Activated CD4-positive, alpha-beta T cell treated with anti-CD3 and anti-CD28 coated beads, Interleukin-10, Interleukin-2, amounts not matched to agents 100 ng/mL and 50 ng/mL, durations not matched to agents 16 hours and 8 hours (primary cell): ENCODE results near the gene ACOT7.

ENCODE experiments used
- DNase-seq: peaks from one replicate; pipeline ENCODE4 v3.0.0-alpha.2; 2020

The ACOT7 gene

DNA sequence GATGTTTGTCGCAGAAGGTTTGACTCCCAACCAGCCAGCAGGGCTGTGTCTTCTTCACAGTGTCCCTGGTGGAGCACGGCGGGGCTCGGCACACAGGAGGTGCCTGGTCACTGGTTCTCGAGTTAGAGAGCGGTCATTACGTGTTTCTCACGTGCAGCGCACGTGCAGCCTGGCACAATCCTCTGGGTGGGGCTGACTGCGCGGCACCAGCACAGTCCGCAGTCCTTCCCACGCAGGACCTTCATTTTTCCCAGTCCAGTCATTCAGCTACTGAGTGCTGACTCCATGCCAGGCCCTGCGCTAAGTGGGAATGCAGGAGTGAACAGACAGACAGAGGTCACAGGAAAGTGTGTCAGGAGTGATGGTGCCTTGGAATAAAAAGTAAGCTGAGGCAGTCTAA, 86.5 kb downstream of the ACOT7 start:
- DNase-seq, result no peak

DNA sequence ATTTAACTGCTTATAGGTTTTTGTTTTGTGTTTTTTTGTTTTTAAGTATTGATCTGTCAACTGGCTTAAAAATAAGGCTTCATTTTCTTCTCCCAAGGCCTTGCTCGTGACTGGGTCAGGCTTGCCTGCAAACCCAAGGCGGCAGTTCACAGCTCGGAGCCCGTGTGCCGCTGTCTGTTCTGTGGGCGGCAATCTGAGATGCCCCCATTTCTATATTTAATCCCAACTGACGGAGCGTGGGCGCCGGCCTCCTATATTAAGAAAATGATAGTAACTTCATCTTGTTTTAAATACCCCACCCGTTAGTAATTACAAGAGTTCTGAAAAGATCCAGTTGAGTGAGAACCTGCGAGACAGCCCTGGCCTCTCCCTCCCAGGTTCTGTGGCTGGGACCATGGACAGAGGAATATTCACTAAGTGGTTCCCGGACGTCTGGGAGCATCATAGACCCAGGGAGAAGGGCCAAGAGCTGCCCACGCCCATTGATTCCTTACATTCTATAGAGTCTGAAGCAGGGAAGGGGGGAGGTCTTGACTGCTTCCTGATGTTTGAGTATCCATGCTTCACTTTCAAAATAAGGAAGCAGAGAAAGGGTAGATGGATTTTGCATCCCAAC, 90.1 kb downstream of the ACOT7 start:
- no peak for DNase-seq

DNA sequence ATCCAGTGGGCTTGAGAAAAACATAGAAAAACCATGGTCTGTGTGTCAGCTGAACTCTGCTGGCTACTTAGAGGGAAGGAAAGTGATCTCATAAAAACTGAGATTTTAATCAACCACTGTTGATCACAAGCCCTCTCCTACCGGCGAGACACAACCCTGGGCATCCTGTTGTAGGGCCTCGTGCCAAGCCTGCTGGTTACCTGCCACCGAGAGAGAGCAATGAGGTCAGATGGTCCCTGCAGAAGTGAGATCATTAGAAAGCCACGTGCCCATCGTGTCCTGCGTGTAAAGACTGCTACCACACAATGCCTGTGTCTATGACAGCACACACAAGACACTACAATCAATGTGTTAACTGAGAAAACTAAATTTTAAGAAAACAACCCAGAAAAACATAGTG, 91.0 kb downstream of the ACOT7 start:
- no peak for DNase-seq

- no peak for DNase-seq
These were observed 92.0 kb downstream of the ACOT7 start for GRCh38 chr1:6301526-6301925.

DNA sequence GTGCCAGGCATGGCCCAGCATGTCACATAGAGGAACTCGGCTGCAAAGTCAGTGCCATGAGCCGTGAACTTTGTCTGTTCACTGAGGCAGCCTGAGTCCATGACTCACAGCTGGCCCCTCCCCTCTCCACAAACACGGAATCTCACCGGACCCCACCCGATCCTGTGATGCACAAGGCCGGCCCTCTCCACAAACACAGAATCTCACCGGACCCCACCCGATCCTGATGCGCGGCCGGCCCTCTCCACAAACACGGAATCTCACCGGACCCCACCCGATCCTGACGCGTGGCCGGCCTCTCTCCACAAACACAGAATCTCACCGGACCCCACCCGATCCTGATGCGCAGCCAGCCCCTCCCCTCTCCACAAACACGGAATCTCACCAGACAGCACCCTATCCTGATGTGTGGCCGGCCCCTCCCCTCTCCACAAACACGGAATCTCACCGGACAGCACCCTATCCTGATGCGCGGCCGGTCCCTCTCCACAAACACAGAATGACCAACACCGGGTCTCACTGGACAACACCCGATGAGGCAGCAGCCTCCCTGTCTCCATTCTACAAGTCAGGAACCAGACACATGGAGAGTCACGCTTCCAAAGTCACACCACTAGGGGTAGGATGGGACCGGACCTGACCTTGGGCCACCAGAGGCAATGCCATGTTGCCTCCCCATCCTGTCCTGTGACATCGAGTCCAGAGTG, 93.1 kb downstream of the ACOT7 start:
- no peak for DNase-seq

- no peak for DNase-seq
These were observed 93.9 kb downstream of the ACOT7 start for GRCh38 chr1:6299557-6300165.

- DNase-seq, result no peak
These were observed 94.6 kb downstream of the ACOT7 start for GRCh38 chr1:6298940-6299465.

DNA sequence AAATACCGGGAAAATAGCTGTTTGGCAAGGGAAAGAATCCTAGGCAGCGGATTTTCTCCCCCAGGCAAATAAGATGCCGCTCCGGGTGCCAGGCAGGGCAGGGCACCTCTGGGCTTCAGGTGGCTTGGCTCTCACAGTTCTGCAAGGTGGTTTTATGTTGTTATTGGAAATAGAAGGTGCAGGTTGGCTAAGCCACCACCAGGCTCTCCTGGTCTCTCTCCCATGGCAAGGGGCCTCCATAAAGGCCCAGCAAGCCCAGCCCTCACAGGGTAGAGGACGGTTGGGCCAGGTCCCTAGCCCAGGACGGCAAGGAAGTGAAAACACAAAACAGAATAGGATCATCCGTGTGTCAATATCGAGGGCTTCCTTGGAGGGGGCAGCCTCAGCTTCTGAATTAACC, 95.0 kb downstream of the ACOT7 start:
- DNase-seq, result no peak

DNA sequence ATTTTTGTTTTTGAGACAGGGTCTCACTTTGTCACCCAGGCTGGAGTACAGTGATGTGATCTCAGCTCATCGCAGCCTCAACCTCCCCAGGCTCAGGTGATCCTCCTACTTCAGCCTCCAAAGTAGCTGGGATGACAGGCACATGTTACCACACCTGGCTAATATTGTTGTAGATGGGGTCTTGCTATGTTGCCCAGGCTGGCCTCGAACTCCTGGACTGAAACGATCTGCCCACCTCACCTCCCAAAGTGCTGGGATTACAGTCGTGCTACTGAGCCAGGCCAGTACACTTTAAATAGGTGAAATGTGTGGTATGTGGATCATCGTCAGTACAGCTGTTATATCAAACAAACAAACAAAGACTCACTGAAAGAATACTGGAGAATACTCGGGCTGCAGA, 97.7 kb downstream of the ACOT7 start:
- DNase-seq, result no peak

GRCh38 chr1:6294890-6295556, 98.5 kb downstream of the ACOT7 start:
- DNase-seq, result no peak

DNA sequence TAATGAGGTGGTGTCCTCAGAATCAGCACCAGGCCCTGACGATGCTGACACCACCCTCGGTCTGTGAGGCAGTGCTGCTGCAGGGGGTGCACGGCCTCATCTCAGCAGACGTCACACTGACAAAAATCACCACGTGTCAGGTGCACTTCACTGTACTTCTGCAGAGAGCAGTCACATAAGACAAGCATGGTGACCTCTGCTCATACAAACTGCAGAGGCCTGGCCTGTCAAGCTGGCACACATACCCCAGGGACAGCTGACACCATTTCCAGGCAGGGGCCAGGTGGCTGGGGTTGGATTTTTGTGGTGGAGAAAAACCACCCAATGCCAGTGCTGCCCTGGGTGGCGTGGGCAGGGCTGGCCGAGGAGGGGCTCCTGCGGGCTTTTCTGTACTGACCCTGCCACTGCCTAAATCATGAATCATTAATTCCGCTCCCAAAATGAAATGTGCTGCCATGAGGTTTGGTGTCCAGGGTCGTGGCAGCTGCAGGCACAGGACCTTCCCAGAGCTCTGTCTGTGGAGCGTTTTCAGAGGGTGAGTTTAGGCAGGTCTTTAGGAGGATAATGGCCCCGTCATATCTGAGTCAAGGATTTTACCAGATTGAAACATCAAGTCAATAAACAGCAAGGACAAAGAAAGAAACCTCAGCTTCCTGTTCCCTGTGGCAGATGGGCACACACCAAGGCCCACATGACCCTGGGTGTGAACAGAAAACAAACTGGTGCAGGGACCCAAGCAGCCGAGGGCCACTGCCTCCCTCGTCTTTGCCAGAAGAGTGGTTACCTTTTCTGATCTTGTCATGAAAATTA, 99.3 kb downstream of the ACOT7 start:
- no peak for DNase-seq

DNA sequence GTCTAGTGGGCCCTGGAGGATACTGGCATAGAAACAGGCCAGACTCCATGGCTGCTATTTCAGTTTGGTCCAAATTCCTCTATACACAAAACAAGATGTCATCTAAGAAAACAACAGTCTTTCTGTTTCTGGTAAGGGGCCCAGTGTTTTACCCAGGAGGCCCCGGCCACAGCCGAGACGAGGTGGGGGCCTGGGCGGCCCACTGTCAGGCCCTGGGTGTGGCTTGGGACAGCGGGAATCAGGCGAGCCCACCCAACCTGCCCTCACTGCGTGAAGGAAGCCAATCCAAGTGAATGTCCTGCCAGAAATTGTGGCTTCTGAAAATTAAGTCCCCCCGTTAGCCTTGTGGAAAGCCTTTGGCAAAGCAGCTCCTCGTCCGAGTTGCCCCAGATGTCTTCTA, 101.5 kb downstream of the ACOT7 start:
- DNase-seq, result no peak

- no peak for DNase-seq
These were observed 104.9 kb downstream of the ACOT7 start for GRCh38 chr1:6288665-6289064.

DNA sequence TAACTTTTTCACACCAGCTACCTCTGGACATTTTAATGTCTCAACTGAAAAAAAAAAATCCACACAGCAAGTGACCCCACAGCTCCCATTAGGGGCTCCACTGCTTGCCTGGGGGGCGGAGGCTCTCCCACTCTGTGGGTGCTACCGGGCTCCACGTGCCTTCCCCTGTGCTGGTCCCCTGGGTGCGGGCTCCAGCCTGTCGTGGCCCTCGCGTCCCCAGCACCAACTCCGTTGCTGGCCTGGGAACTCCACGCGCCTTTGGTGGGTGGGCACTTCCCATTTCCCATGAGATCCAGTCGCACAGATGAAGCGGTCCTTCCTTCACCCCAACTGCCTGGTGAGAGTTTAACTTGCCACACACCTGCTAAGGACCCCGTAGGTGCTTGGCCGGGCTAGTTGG, 105.5 kb downstream of the ACOT7 start:
- DNase-seq, result no peak

GRCh38 chr1:6287431-6287886, 106.1 kb downstream of the ACOT7 start:
- DNase-seq, result no peak

GRCh38 chr1:6287029-6287428, 106.5 kb downstream of the ACOT7 start:
- DNase-seq, result no peak

DNA sequence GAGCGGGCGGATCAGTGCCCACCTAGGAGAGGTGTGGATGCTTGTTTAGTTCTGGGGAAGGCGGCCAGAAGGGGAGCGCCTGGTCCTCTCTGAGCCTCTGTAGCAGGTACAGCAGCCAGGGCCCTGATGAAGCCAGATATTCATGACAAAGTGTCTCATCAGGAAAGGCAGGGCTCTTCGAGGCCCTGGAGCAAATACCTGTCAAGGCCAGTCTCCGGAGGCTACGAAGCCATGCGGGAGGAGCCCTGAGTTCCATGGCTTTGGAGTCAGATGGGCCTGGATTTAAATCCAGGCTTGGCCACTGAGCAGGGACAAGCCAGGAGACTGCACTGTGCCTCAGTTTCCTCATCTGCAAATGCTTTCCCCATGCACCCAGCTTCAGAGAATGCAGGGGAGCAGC, 107.3 kb downstream of the ACOT7 start:
- DNase-seq, result no peak

DNA sequence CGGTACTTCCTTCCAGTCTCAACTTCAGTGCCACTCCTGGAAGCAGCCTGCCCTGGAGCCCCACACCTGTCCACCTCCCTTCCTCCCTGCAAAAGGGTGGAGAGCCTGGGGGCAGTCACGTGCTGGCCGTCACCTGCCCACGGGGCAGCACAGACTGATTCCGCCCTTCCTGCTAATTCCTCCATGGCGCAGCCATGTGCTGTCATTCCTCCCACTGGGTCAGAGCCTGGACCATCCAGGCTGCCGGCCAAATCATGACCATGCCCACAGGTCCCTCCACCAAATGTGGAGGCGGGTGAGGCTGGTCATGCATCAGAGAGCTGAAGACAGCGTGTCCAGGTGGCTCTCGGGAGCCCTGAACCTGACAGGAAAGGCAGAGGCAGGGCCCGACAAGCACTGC, 108.2 kb downstream of the ACOT7 start:
- DNase-seq, result no peak

- DNase-seq, result no peak
These were observed 110.8 kb downstream of the ACOT7 start for GRCh38 chr1:6282577-6283270.

DNA sequence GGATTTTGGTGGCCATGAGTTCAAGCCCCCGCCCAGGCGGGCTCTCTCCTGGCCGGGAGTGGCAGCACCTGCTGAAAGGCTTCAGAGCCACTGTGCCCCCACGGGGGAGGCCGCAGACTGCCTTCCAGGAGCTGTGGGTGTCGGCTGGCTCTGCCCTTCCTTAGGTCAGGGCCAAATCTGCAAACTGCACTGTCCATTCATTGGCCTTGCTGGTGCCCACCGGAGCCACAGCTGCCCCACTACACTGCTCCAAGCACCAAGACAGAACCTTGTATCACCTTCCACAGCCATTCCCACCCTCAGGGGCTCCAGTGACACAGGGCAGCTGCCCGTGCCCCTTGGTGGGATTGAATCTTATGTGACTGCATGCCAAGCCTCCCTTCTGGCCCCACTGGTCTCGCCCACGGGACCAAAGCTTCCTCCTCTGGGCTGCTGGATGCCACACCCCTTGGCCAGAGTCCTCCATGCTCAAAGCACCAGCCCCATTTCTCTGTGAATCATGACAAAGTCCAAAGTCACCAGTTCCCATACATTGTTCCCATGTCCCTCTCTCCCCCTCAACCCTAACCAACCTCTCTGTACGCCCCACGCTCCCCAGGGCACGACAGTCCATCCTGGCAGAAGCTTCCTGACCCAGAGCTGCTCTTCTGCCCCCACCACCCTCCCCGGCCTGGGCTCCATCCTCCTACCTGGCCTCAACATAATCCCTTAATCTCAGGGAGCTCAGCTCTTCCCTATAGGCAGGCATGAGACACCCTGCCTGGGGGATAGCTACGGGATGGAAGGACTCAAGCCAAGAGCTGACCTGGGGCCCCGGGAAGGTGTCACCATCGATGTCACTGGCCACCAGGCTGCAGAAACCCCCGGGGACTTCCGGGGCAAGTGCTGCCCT, 111.8 kb downstream of the ACOT7 start:
- DNase-seq, result no peak
